HepG2 (cell line): ENCODE data around the gene SENP5. TPM values are rescaled to one million over a fixed set of nuclear protein-coding genes. Genes with fewer than 3 reads are reported as not detected.
A peak's percentile ranks its signal among the peaks of the same experiment; 100 is the strongest.

ENCODE experiments used
- EHMT2 ChIP-seq: fragments of 200-600 bp; sonication (generic); IDR thresholded peaks from 2 replicates; pipeline ENCODE4 v1.7.0; 2017; ENCODE audit warnings: antibody characterized with exemption, low read depth, low read length, borderline replicate concordance
- HMGXB4 ChIP-seq, 2 experiments: sonication (generic) in 1 of 2; formaldehyde crosslinking in 1 of 2; IDR thresholded peaks; 2 replicates each; pipeline versions ENCODE4 v1.4.0 to v1.6.1; 2018 to 2020; ENCODE audit warnings: missing genetic modification reagents in 2 of 2, borderline replicate concordance in 1 of 2, low read depth in 1 of 2, mild to moderate bottlenecking in 1 of 2, missing biosample characterization in 1 of 2
- HNRNPL ChIP-seq: fragments of 200-400 bp; formaldehyde crosslinking; IDR thresholded peaks from 2 replicates; pipeline ENCODE4 v1.6.1; 2017; ENCODE audit warnings: mild to moderate bottlenecking, low read depth, low read length
- HOXA3 ChIP-seq: sonication (generic); formaldehyde crosslinking; IDR thresholded peaks from 2 replicates; pipeline ENCODE4 v1.5.0; 2020; ENCODE audit warnings: missing genetic modification reagents
- JUNB ChIP-seq: sonication (generic); formaldehyde crosslinking; IDR thresholded peaks from 2 replicates; pipeline ENCODE4 v1.8.0; 2022; ENCODE audit warnings: missing genetic modification reagents, mild to moderate bottlenecking, borderline replicate concordance
- MEIS1 ChIP-seq: sonication (generic); formaldehyde crosslinking; IDR thresholded peaks from 2 replicates; pipeline ENCODE4 v1.9.0; 2021; ENCODE audit warnings: mild to moderate bottlenecking, missing genetic modification reagents, moderate library complexity, borderline replicate concordance
- PLSCR1 ChIP-seq: sonication (generic); formaldehyde crosslinking; IDR thresholded peaks from 2 replicates; pipeline ENCODE4 v1.5.0; 2020; ENCODE audit warnings: missing genetic modification reagents, mild to moderate bottlenecking, borderline replicate concordance
- SMAD3 ChIP-seq: sonication (generic); formaldehyde crosslinking; IDR thresholded peaks from 2 replicates; pipeline ENCODE4 v1.4.0; 2020; ENCODE audit warnings: missing genetic modification reagents
- SNAPC5 ChIP-seq: sonication (generic); formaldehyde crosslinking; IDR thresholded peaks from 2 replicates; pipeline ENCODE4 v1.8.1; 2023; ENCODE audit warnings: mild to moderate bottlenecking, missing genetic modification reagents, borderline replicate concordance
- ZBTB3 ChIP-seq: sonication (generic); formaldehyde crosslinking; IDR thresholded peaks from 2 replicates; pipeline ENCODE4 v1.4.0; 2020; ENCODE audit warnings: low read depth, mild to moderate bottlenecking, moderate library complexity, missing genetic modification reagents, borderline replicate concordance
- ZFP62 ChIP-seq: sonication (generic); formaldehyde crosslinking; IDR thresholded peaks from 2 replicates; pipeline ENCODE4 v1.4.0; 2020; ENCODE audit warnings: missing genetic modification reagents
- ZMAT5 ChIP-seq: sonication (generic); formaldehyde crosslinking; IDR thresholded peaks from 2 replicates; pipeline ENCODE4 v1.5.0; 2020; ENCODE audit warnings: mild to moderate bottlenecking, low read depth, missing genetic modification reagents, borderline replicate concordance
- ZNF17 ChIP-seq: sonication (generic); formaldehyde crosslinking; IDR thresholded peaks from 2 replicates; pipeline ENCODE4 v1.5.0; 2020; ENCODE audit warnings: mild to moderate bottlenecking, missing genetic modification reagents
- ZNF256 ChIP-seq: sonication (generic); formaldehyde crosslinking; conservative IDR thresholded peaks from 2 replicates; pipeline ENCODE4 v1.4.0; 2020; ENCODE audit warnings: missing genetic modification reagents
- ZNF280D ChIP-seq: sonication (generic); formaldehyde crosslinking; IDR thresholded peaks from 2 replicates; pipeline ENCODE4 v1.5.1; 2020; ENCODE audit warnings: mild to moderate bottlenecking, missing genetic modification reagents
- ZNF33A ChIP-seq: sonication (generic); formaldehyde crosslinking; IDR thresholded peaks from 2 replicates; pipeline ENCODE4 v1.5.1; 2020; ENCODE audit warnings: missing genetic modification reagents, mild to moderate bottlenecking, moderate library complexity, borderline replicate concordance
- ZNF597 ChIP-seq: sonication (generic); formaldehyde crosslinking; IDR thresholded peaks from 2 replicates; pipeline ENCODE4 v1.5.0; 2020; ENCODE audit warnings: missing genetic modification reagents
- ZNF605 ChIP-seq: sonication (generic); formaldehyde crosslinking; IDR thresholded peaks from 2 replicates; pipeline ENCODE4 v1.8.0; 2022; ENCODE audit warnings: mild to moderate bottlenecking, missing genetic modification reagents
- ZNF704 ChIP-seq: sonication (generic); formaldehyde crosslinking; IDR thresholded peaks from 2 replicates; pipeline ENCODE4 v1.8.1; 2023; ENCODE audit warnings: mild to moderate bottlenecking, inconsistent platforms, moderate library complexity, missing genetic modification reagents, borderline replicate concordance
- polyA plus RNA-seq, 8 experiments: library from polyadenylated mRNA; depleted of rRNA in 3 of 8; stranded (reverse) in 7 of 8; unstranded in 1 of 8; fragments of >200 nt; fragmentation: Illumina TruSeq in 4 of 8; extraction: Trizol in 4 of 8; gene quantifications; 2 replicates each; pipeline versions ENCODE4 v1.2.1 to v1.2.3, GENCODE V29; 2011 to 2016; ENCODE audit warnings: low read depth in 4 of 8, missing spikeins in 1 of 8, mixed read lengths in 1 of 8; ENCODE audit not compliant: insufficient read depth in 1 of 8
- total RNA-seq, 5 experiments: library from RNA; depleted of rRNA; stranded (reverse); fragments of >200 nt; fragmentation: Illumina TruSeq; extraction: Trizol; gene quantifications; 2 replicates each; pipeline ENCODE4 v1.2.3, GENCODE V29; 2016; ENCODE audit warnings: low read depth in 1 of 5

SENP5 gene
- total and polyA plus RNA-seq, 2 of the 13 experiments (the other 11 are each of a cell fraction or from before 2014, with no cell fraction given) = 17.6 to 30.9 TPM

GRCh38 chr3:196965112-196965803 is 97.5 kb downstream of the SENP5 start (continued):
- no peak for TF ChIP-seq HMGXB4 (CRISPR knock-in tag; IDR thresholded peaks at IDR 0.05; ENCODE audit: borderline replicate concordance in 1 of 2, low read depth in 1 of 2)
- no peak for TF ChIP-seq HNRNPL
- TF ChIP-seq ZNF597 (CRISPR knock-in tag) = no peak
- no peak for TF ChIP-seq PLSCR1 (CRISPR knock-in tag)
- TF ChIP-seq MEIS1 (CRISPR knock-in tag) = 0 out of 2 replicates have a peak, but pooled peaks have one; percentile 46
- TF ChIP-seq ZNF17 (CRISPR knock-in tag) = no peak
- no peak for TF ChIP-seq HOXA3 (CRISPR knock-in tag)
- no peak for TF ChIP-seq ZNF256 (CRISPR knock-in tag)
- no peak for TF ChIP-seq SMAD3 (CRISPR knock-in tag)
- no peak for TF ChIP-seq ZMAT5 (CRISPR knock-in tag)
- TF ChIP-seq SNAPC5 (CRISPR knock-in tag) = 0 out of 2 replicates have a peak, but pooled peaks have one; percentile 64
- 0 out of 2 replicates have a peak, but pooled peaks have one; percentile 51 for TF ChIP-seq ZFP62 (CRISPR knock-in tag)
- no peak for TF ChIP-seq EHMT2
- no peak for TF ChIP-seq ZNF704
- TF ChIP-seq ZNF605 = no peak
- TF ChIP-seq ZNF280D = 0 out of 2 replicates have a peak, but pooled peaks have one; percentile 41
- TF ChIP-seq JUNB (CRISPR knock-in tag) = no peak
- TF ChIP-seq ZBTB3 = no peak
- TF ChIP-seq ZNF33A (CRISPR knock-in tag) = no peak
